SK-MEL-5 (cell line): ENCODE measurements around the gene TMEM269. TPM values are rescaled to one million over a fixed set of nuclear protein-coding genes. Genes with fewer than 3 reads are reported as not detected.
A peak's percentile ranks its signal among the peaks of the same experiment; 100 is the strongest.

Experiments
- DNase-seq: peaks from one replicate; pipeline ENCODE4 v3.0.0-alpha.2; 2016; ENCODE audit warnings: low read depth, low spot score
- in situ Hi-C: cut with HindIII; loops from 2 replicates; pipeline ENCODE4 v1.10.0; 2016; ENCODE audit warnings: low sequenced_read_pairs, high pct_unique_total_duplicates, low pct_unique_long_range_greater_than_20kb
- total RNA-seq: library from RNA; depleted of rRNA; stranded (reverse); fragments of >200 nt; shearing (Covaris generic); gene quantifications from 2 replicates; pipeline ENCODE4 v1.2.3, GENCODE V29; 2014

Gene TMEM269
- total RNA-seq, 1 experiment from 2014 or later, result not detected

GRCh38 chr1:42766741-42767509, 17.9 kb upstream of the TMEM269 start, which contains the start of the genes C1orf50 and P3H1:
TSS of gene C1orf50 (plus strand) at chr1:42767249. CDS start at chr1:42767312, 63 bp downstream.
TSS of gene P3H1 (minus strand) at chr1:42767028. CDS start at chr1:42766971, 57 bp downstream.
- DNase-seq, result peak; percentile 98
- in situ Hi-C loops, result no loop called here

GRCh38 chr1:42767510-42768000, 17.2 kb upstream of the TMEM269 start:
- no peak for DNase-seq
- in situ Hi-C loops, result no loop called here

- in situ Hi-C loops, result no loop called here
These were observed 16.6 kb upstream of the TMEM269 start for GRCh38 chr1:42768172-42768571.

GRCh38 chr1:42769811-42770210, 15.0 kb upstream of the TMEM269 start:
- in situ Hi-C loops, result no loop called here
- no peak for DNase-seq

More at GRCh38 chr1:42768172-42768571, 16.6 kb upstream of the TMEM269 start:
- DNase-seq, result no peak

- in situ Hi-C loops, result no loop called here
- DNase-seq, result no peak
These were observed 11.4 kb upstream of the TMEM269 start for GRCh38 chr1:42773420-42773819.

- no peak for DNase-seq
- in situ Hi-C loops, result no loop called here
These were observed 9.8 kb upstream of the TMEM269 start for GRCh38 chr1:42774928-42775526.

- in situ Hi-C loops, result no loop called here
- DNase-seq, result no peak
These were observed 8.3 kb upstream of the TMEM269 start for GRCh38 chr1:42776502-42776901.

- peak; percentile 60 for DNase-seq
- in situ Hi-C loops, result no loop called here
These were observed 6.9 kb upstream of the TMEM269 start for GRCh38 chr1:42777852-42778251.

- DNase-seq, result no peak
- in situ Hi-C loops, result no loop called here
These were observed 5.1 kb upstream of the TMEM269 start for GRCh38 chr1:42779725-42780124.

- in situ Hi-C loops, result no loop called here
These were observed 4.6 kb upstream of the TMEM269 start for GRCh38 chr1:42780176-42780575.

GRCh38 chr1:42783092-42783491, 1.7 kb upstream of the TMEM269 start:
- DNase-seq, result no peak
- in situ Hi-C loops, result no loop called here

More at GRCh38 chr1:42780176-42780575, 4.6 kb upstream of the TMEM269 start:
- no peak for DNase-seq

- in situ Hi-C loops, result no loop called here
- no peak for DNase-seq
These were observed 245 bp upstream of the TMEM269 start for GRCh38 chr1:42784547-42784945.

GRCh38 chr1:42786097-42786496, 1.3 kb downstream of the TMEM269 start:
- in situ Hi-C loops, result no loop called here
- DNase-seq, result no peak

GRCh38 chr1:42788021-42788420, 3.2 kb downstream of the TMEM269 start:
- in situ Hi-C loops, result no loop called here
- DNase-seq, result no peak

GRCh38 chr1:42793824-42794223, 9.0 kb downstream of the TMEM269 start:
- in situ Hi-C loops, result no loop called here
- no peak for DNase-seq

- no peak for DNase-seq
- in situ Hi-C loops, result no loop called here
These were observed 12.6 kb downstream of the TMEM269 start for GRCh38 chr1:42797414-42797813.

- in situ Hi-C loops, result no loop called here
- no peak for DNase-seq
These were observed 13.2 kb downstream of the TMEM269 start for GRCh38 chr1:42797979-42798378.

- DNase-seq, result no peak
- in situ Hi-C loops, result no loop called here
These were observed 17.2 kb downstream of the TMEM269 start for GRCh38 chr1:42801832-42802473.
